Glutamatergic neuron (in vitro differentiated cells): Measurements from ENCODE around the gene FITM2. TPM values are rescaled to one million over a fixed set of nuclear protein-coding genes. Genes with fewer than 3 reads are reported as not detected.
"Not testable (repeated sequence)": the region's sequence is repeated elsewhere in the genome, so short reads cannot be mapped to it uniquely, and the experiment has no call there.

Experiments used
- DNase-seq: peaks from one replicate; pipeline ENCODE4 v3.0.0; 2022
- H3K27ac Mint-ChIP-seq: one replicate; pipeline ENCODE4 v1.8.0; 2020; ENCODE audit warnings: mild to moderate bottlenecking, mixed read lengths, inconsistent platforms; ENCODE audit not compliant: unreplicated experiment
- H3K27me3 Mint-ChIP-seq: one replicate; pipeline ENCODE4 v1.8.0; 2020; ENCODE audit warnings: mild to moderate bottlenecking, moderate library complexity, mixed read lengths, inconsistent platforms; ENCODE audit not compliant: unreplicated experiment
- H3K36me3 Mint-ChIP-seq: one replicate; pipeline ENCODE4 v1.8.0; 2020; ENCODE audit warnings: mild to moderate bottlenecking, mixed read lengths, inconsistent platforms; ENCODE audit not compliant: unreplicated experiment
- H3K4me1 Mint-ChIP-seq: one replicate; pipeline ENCODE4 v1.8.0; 2020; ENCODE audit warnings: mild to moderate bottlenecking, low read depth, mixed read lengths, inconsistent platforms; ENCODE audit not compliant: unreplicated experiment
- H3K4me3 Mint-ChIP-seq: one replicate; pipeline ENCODE4 v1.8.0; 2020; ENCODE audit warnings: mild to moderate bottlenecking, mixed read lengths, inconsistent platforms; ENCODE audit not compliant: unreplicated experiment
- H3K9me3 Mint-ChIP-seq: one replicate; pipeline ENCODE4 v1.8.0; 2020; ENCODE audit warnings: mild to moderate bottlenecking, moderate library complexity, mixed read lengths, inconsistent platforms; ENCODE audit not compliant: unreplicated experiment
- CTCF ChIP-seq: fragments of 200-600 bp; sonication (generic); IDR thresholded peaks from one replicate; pipeline ENCODE4 v1.5.0; 2021; ENCODE audit not compliant: partially characterized antibody, unreplicated experiment
- total RNA-seq: library from RNA; stranded (reverse); fragmentation: NEBNext Ultra II Directional; extraction: Animal tissue kit (Norgen Biotek cat#: 25700); gene quantifications from one replicate; pipeline ENCODE4 v1.2.1, GENCODE V29; 2021; ENCODE audit not compliant: unreplicated experiment

The FITM2 gene
- total RNA-seq, 1 donor from 2014 or later = 6.5 TPM

GRCh38 chr20:44349349-44349748, 38.3 kb upstream of the FITM2 start:
- Mint-ChIP-seq H3K4me3 (no peak overlapping the region), H3K9me3 (no peaks in the 10 kb centered on the region), H3K27me3 (peaks cover 2% of the 10 kb centered on the region), H3K4me1 (no peaks in the 10 kb centered on the region), H3K27ac (no peak overlapping the region), H3K36me3 (no peaks in the 10 kb centered on the region)
- DNase-seq = no peak
- no peak for TF ChIP-seq CTCF

GRCh38 chr20:44348168-44348659, 37.2 kb upstream of the FITM2 start:
- TF ChIP-seq CTCF = no peak
- Mint-ChIP-seq H3K27ac (no peak overlapping the region), H3K4me3 (no peak overlapping the region), H3K36me3 (no peaks in the 10 kb centered on the region), H3K27me3 (peaks cover 2% of the 10 kb centered on the region), H3K4me1 (no peaks in the 10 kb centered on the region), H3K9me3 (no peaks in the 10 kb centered on the region)
- no peak for DNase-seq

GRCh38 chr20:44345941-44346340, 34.9 kb upstream of the FITM2 start:
- not testable (repeated sequence) for H3K36me3 Mint-ChIP-seq, H3K9me3 Mint-ChIP-seq, H3K27ac Mint-ChIP-seq, H3K4me1 Mint-ChIP-seq, H3K4me3 Mint-ChIP-seq, DNase-seq, H3K27me3 Mint-ChIP-seq

- TF ChIP-seq CTCF = no peak
- no peaks in the 10 kb centered on the region for H3K36me3 Mint-ChIP-seq
- no peak for DNase-seq
- no peak overlapping the region for H3K27ac Mint-ChIP-seq
- no peaks in the 10 kb centered on the region for H3K27me3 Mint-ChIP-seq
- H3K4me3 Mint-ChIP-seq = no peak overlapping the region
- no peaks in the 10 kb centered on the region for H3K4me1 Mint-ChIP-seq
- no peaks in the 10 kb centered on the region for H3K9me3 Mint-ChIP-seq
These were observed 34.1 kb upstream of the FITM2 start for GRCh38 chr20:44345147-44345546.

- H3K27me3 Mint-ChIP-seq = no peaks in the 10 kb centered on the region
- no peaks in the 10 kb centered on the region for H3K9me3 Mint-ChIP-seq
- no peaks in the 10 kb centered on the region for H3K4me1 Mint-ChIP-seq
- TF ChIP-seq CTCF = no peak
- H3K36me3 Mint-ChIP-seq = no peaks in the 10 kb centered on the region
- no peak overlapping the region for H3K4me3 Mint-ChIP-seq
- no peak overlapping the region for H3K27ac Mint-ChIP-seq
- no peak for DNase-seq
These were observed 33.7 kb upstream of the FITM2 start for GRCh38 chr20:44344723-44345122.
